ENCODE measurements around the gene TUBB3. TPM values are rescaled to one million over a fixed set of nuclear protein-coding genes. Genes with fewer than 3 reads are reported as not detected.

TUBB3 gene
- total and polyA plus RNA-seq, 2 of the 8 experiments (the other 6 are each of a cell fraction or from before 2014, with no cell fraction given), result 275 to 393 TPM

- TF ChIP-seq CHD7 (IDR thresholded peaks at IDR 0.05; ENCODE audit: insufficient replicate concordance, low read length) (no peak), KDM4A (IDR thresholded peaks at IDR 0.05; ENCODE audit: low read depth, low read length, severe bottlenecking) (no peak), CBX5 (IDR thresholded peaks at IDR 0.05; ENCODE audit: low read depth, low read length) (no peak), SUZ12 (IDR thresholded peaks at IDR 0.05; ENCODE audit: low read length) (no peak), ATF3 (IDR thresholded peaks at IDR 0.05; ENCODE audit: insufficient read depth, low read depth, low read length) (no peak), HDAC2 (IDR thresholded peaks at IDR 0.05; ENCODE audit: borderline replicate concordance in 1 of 2, low read depth in 2 of 2, low read length in 2 of 2) (no peak)
Observed at GRCh38 chr16:89903908-89904515, 19.1 kb upstream of the TUBB3 start (continued).
